Endodermal cell (in vitro differentiated cells): ENCODE data around the gene XNDC1N. TPM values are rescaled to one million over a fixed set of nuclear protein-coding genes. Genes with fewer than 3 reads are reported as not detected.
"Not testable (repeated sequence)": the region's sequence is repeated elsewhere in the genome, so short reads cannot be mapped to it uniquely, and the experiment has no call there.

Source experiments
- DNase-seq: peaks from one replicate; pipeline ENCODE4 v3.0.0-alpha.2; 2017
- H3K27ac ChIP-seq: 2 replicates; pipeline ENCODE4 v1.5.1; 2013; ENCODE audit warnings: mild to moderate bottlenecking, low read depth, low read length, moderate library complexity
- H3K27me3 ChIP-seq: 2 replicates; pipeline ENCODE4 v1.6.1; 2013; ENCODE audit warnings: mild to moderate bottlenecking, low read length, moderate library complexity; ENCODE audit not compliant: insufficient read depth, control insufficient read depth, poor library complexity, severe bottlenecking
- H3K36me3 ChIP-seq: 2 replicates; pipeline ENCODE4 v1.7.0; 2013; ENCODE audit warnings: mild to moderate bottlenecking, low read length, moderate library complexity; ENCODE audit not compliant: control insufficient read depth, insufficient read depth
- H3K4me1 ChIP-seq: one replicate; pipeline ENCODE4 v1.7.0; 2013; ENCODE audit warnings: low read length; ENCODE audit not compliant: control insufficient read depth, insufficient read depth
- H3K4me3 ChIP-seq: 2 replicates; pipeline ENCODE4 v1.5.1; 2013; ENCODE audit warnings: mild to moderate bottlenecking, low read length, moderate library complexity
- H3K9ac ChIP-seq: 2 replicates; pipeline ENCODE4 v1.6.1; 2013; ENCODE audit warnings: mild to moderate bottlenecking, low read length, moderate library complexity; ENCODE audit not compliant: poor library complexity, severe bottlenecking; ENCODE audit errors: extremely low read depth
- H3K9me3 ChIP-seq: 2 replicates; pipeline ENCODE4 v1.6.1; 2013; ENCODE audit warnings: mild to moderate bottlenecking, low read length, moderate library complexity; ENCODE audit not compliant: control insufficient read depth
- H3K27ac Mint-ChIP-seq: 2 replicates; pipeline ENCODE4 v1.8.0; 2020; ENCODE audit warnings: mixed read lengths
- H3K27me3 Mint-ChIP-seq: 2 replicates; pipeline ENCODE4 v1.8.0; 2021; ENCODE audit warnings: mild to moderate bottlenecking, mixed read lengths; ENCODE audit not compliant: insufficient read depth
- H3K36me3 Mint-ChIP-seq: 2 replicates; pipeline ENCODE4 v1.8.0; 2020; ENCODE audit warnings: low read depth, mixed read lengths
- H3K4me1 Mint-ChIP-seq: 2 replicates; pipeline ENCODE4 v1.8.0; 2020; ENCODE audit warnings: mixed read lengths
- H3K4me3 Mint-ChIP-seq: 2 replicates; pipeline ENCODE4 v1.8.0; 2020; ENCODE audit warnings: mild to moderate bottlenecking, moderate library complexity, mixed read lengths
- H3K9me3 Mint-ChIP-seq: 2 replicates; pipeline ENCODE4 v1.8.0; 2020; ENCODE audit warnings: mild to moderate bottlenecking, mixed read lengths
- WGBS, 2 experiments: methylation state at CpG; one replicate each; pipeline versions ENCODE4 v1.1.5 to v1.1.7; 2013; ENCODE audit warnings: missing lambda C conversion rate in 2 of 2, mixed read lengths in 1 of 2; ENCODE audit not compliant: insufficient coverage in 1 of 2, insufficient read length in 1 of 2; 5-methylcytosine and 5-hydroxymethylcytosine counted together
- total RNA-seq, 2 donors: library from RNA; stranded (reverse); fragmentation: NEBNext Ultra II Directional in 1 of 2; extraction: Animal tissue kit (Norgen Biotek cat#: 25700) in 1 of 2; gene quantifications; 2 replicates in 1 of 2; 3 replicates in 1 of 2; pipeline ENCODE4 v1.2.1, GENCODE V29; 2021
- TF ChIP-seq, protein P1 (sequence below): fragments of 200-600 bp; sonication (generic); conservative IDR thresholded peaks from 2 replicates; pipeline ENCODE4 v1.5.0; 2021; ENCODE audit warnings: antibody characterized with exemption, mild to moderate bottlenecking

The XNDC1N gene
- total RNA-seq, 2 donors from 2014 or later: 11.4 to 15.2 TPM

DNA sequence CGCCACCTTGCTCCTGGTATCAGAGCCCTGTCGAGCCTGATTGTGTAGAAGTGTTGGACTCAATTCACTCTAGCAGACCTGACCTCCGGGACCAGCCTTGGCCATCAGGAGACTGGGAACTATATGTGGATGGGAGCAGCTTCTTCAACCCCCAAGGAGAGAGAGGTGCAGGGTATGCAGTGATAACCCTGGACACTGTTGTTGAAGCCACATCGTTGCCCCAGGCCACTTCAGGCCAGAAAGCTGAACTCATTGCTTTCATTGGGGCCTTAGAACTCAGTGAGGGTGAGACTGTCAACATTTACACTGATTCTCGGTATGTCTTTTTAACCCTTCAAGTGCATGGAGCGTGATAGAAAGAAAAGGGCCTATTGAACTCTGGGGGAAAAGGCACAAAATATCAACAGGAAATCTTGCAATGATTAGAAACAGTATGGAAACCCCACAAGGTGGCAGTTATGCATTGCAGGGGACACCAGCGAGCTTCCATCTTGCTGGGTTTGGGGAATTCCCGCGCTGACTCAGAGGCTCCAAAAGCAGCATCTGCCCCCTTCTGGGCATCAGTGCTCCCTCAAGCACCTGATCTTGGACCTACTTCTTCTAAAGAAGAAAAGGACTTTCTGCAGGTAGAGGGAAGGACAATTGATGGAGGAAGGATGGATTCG is 16.9 kb downstream of the XNDC1N start:
- TF ChIP-seq, protein P1, sequence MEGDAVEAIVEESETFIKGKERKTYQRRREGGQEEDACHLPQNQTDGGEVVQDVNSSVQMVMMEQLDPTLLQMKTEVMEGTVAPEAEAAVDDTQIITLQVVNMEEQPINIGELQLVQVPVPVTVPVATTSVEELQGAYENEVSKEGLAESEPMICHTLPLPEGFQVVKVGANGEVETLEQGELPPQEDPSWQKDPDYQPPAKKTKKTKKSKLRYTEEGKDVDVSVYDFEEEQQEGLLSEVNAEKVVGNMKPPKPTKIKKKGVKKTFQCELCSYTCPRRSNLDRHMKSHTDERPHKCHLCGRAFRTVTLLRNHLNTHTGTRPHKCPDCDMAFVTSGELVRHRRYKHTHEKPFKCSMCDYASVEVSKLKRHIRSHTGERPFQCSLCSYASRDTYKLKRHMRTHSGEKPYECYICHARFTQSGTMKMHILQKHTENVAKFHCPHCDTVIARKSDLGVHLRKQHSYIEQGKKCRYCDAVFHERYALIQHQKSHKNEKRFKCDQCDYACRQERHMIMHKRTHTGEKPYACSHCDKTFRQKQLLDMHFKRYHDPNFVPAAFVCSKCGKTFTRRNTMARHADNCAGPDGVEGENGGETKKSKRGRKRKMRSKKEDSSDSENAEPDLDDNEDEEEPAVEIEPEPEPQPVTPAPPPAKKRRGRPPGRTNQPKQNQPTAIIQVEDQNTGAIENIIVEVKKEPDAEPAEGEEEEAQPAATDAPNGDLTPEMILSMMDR: peak; percentile 60
- H3K4me1 Mint-ChIP-seq: not testable (repeated sequence)
- DNase-seq: peak; percentile 52

DNA sequence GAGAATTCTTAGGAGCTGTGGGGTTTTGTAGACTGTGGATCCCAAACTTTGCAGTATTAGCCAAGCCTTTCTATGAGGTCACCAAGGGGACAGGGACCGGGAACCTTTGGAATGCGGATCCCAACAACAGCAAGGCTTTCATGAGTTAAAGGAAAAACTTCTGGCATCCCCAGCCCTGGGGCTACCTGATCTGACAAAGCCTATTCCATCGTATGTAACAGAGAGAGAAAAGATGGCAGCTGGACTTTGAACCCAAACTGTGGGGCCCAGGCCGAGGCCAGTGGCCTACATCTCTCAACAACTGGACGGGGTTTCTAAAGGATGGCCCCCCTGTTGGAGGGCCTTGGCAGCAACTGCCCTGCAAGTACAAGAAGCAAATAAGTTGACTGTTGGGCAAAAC is 17.6 kb downstream of the XNDC1N start:
- H3K36me3 Mint-ChIP-seq: peaks cover 21% of the 10 kb centered on the region
- H3K27ac Mint-ChIP-seq, H3K4me3 ChIP-seq, H3K36me3 ChIP-seq, H3K27me3 Mint-ChIP-seq, H3K27me3 ChIP-seq, H3K4me1 Mint-ChIP-seq, DNase-seq, H3K9me3 ChIP-seq, H3K4me1 ChIP-seq, H3K9ac ChIP-seq, H3K9me3 Mint-ChIP-seq, H3K4me3 Mint-ChIP-seq, H3K27ac ChIP-seq: not testable (repeated sequence)
- WGBS, 2 experiments: 89 to 90% methylated on average over 5 of the region's 5 CpGs

More for the DNA sequence above, 16.9 kb downstream of the XNDC1N start:
- H3K9me3 ChIP-seq, H3K4me3 Mint-ChIP-seq, H3K9me3 Mint-ChIP-seq, H3K4me3 ChIP-seq, H3K27me3 Mint-ChIP-seq, H3K9ac ChIP-seq, H3K36me3 ChIP-seq, H3K27me3 ChIP-seq, H3K4me1 ChIP-seq, H3K27ac ChIP-seq: not testable (repeated sequence)
- peaks cover 25% of the 10 kb centered on the region for H3K36me3 Mint-ChIP-seq
- H3K27ac Mint-ChIP-seq: peak overlapping the region; percentile 49
- WGBS, 2 experiments: 88 to 98% methylated on average over 5 to 10 of the region's 10 CpGs

DNA sequence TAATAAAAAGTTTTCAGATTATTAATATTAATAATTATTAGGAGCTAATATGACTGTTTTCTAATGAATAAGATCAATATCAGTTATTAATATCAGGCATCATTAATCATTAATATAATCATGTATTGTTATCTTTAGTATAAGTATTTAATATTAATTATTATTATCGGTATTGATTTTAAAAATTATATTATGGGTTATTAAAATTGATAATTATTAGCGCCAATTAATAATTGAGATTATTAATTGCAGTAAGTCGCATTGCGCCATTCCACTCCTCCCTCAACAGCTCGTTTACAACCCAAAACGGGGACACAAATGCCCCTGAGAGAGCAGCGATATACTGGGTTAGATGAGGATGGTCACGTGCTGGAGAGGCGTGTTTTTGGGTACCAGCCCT is 20.2 kb downstream of the XNDC1N start:
- H3K36me3 ChIP-seq: peaks cover 2% of the 10 kb centered on the region
- H3K4me3 ChIP-seq: no peak overlapping the region
- H3K4me1 Mint-ChIP-seq: peaks cover 5% of the 10 kb centered on the region
- TF ChIP-seq, protein P1: no peak
- no peaks in the 10 kb centered on the region for H3K27me3 ChIP-seq
- 75 to 80% methylated on average over 6 to 7 of the region's 9 CpGs for WGBS, 2 experiments
- H3K9ac ChIP-seq: no peak overlapping the region
- H3K27ac Mint-ChIP-seq: no peak overlapping the region
- no peaks in the 10 kb centered on the region for H3K9me3 Mint-ChIP-seq
- H3K4me3 Mint-ChIP-seq: no peak overlapping the region
- H3K36me3 Mint-ChIP-seq: peaks cover 17% of the 10 kb centered on the region
- H3K27me3 Mint-ChIP-seq: no peaks in the 10 kb centered on the region
- no peaks in the 10 kb centered on the region for H3K9me3 ChIP-seq
- no peaks in the 10 kb centered on the region for H3K4me1 ChIP-seq
- no peak for DNase-seq
- no peak overlapping the region for H3K27ac ChIP-seq

DNA sequence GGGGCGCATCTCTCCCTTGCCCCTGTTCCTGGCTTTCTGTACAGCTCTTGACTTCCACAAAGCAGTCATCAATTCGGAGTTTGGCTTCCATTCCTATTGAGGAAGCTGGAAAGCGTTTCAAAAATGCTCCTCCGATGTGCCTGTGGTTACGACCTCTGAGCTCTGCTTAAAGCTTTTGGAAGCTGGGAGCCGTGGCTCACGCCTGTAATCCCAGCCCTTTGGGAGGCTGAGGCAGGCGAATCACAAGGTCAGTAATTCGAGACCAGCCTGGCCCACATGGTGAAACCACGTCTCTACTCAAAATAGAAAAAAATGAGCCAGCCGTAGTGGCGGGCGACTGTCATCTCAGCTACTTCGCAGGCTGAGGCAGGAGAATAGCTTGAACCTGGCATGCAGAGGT is 27.3 kb downstream of the XNDC1N start:
- H3K27me3 ChIP-seq, H3K9me3 ChIP-seq, H3K9ac ChIP-seq, H3K4me1 Mint-ChIP-seq, H3K4me1 ChIP-seq, H3K27ac ChIP-seq, H3K27me3 Mint-ChIP-seq, H3K4me3 Mint-ChIP-seq, H3K36me3 ChIP-seq, H3K4me3 ChIP-seq, H3K27ac Mint-ChIP-seq, H3K9me3 Mint-ChIP-seq: not testable (repeated sequence)
- WGBS, 2 experiments: 88 to 92% methylated on average over 10 to 14 of the region's 14 CpGs
- peak; percentile 52 for DNase-seq
- peaks cover 22% of the 10 kb centered on the region for H3K36me3 Mint-ChIP-seq
